ENCODE results near the gene IRX4. TPM values are rescaled to one million over a fixed set of nuclear protein-coding genes. Genes with fewer than 3 reads are reported as not detected.

Gene IRX4
- total and polyA plus RNA-seq, 12 donors, result 0.03 TPM; not detected in 11

GRCh38 chr5:1925111-1926070 is 42.7 kb upstream of the IRX4 start:
- Histone ChIP-seq H3K27ac (no peak overlapping the region), H3K4me1 (replicated peaks in 1 of 2) (no peaks in the 10 kb centered on the region), H3K27me3 (peaks cover 14% of the 10 kb centered on the region), H3K36me3 (replicated peaks in 1 of 2) (no peaks in the 10 kb centered on the region), H3K9me3 (replicated peaks in 1 of 3) (no peaks in the 10 kb centered on the region), H3K4me3 (no peak overlapping the region)
- DNase-seq, result no peak
- TF ChIP-seq CTCF (IDR thresholded peaks at IDR 0.05) (no peak), POLR2A (IDR thresholded peaks at IDR 0.05) (no peak)
- intact Hi-C loops (cut with DNase I), result no loop called here
- 53 to 75% (median 66%) methylated on average over 6 to 25 of the region's 25 CpGs for WGBS, 4 donors

GRCh38 chr5:1923766-1924165 is 41.0 kb upstream of the IRX4 start:
- Histone ChIP-seq H3K4me3 (no peak overlapping the region), H3K27me3 (peaks cover 12% of the 10 kb centered on the region), H3K36me3 (replicated peaks in 1 of 2) (no peaks in the 10 kb centered on the region), H3K4me1 (replicated peaks in 1 of 2) (no peaks in the 10 kb centered on the region), H3K27ac (no peak overlapping the region), H3K9me3 (replicated peaks in 1 of 3) (no peaks in the 10 kb centered on the region)
- no peak for DNase-seq
- intact Hi-C loops (cut with DNase I), result no loop called here
- 73 to 77% (median 74%) methylated on average over 14 to 16 of the region's 16 CpGs for WGBS, 4 donors
- TF ChIP-seq POLR2A (IDR thresholded peaks at IDR 0.05) (no peak), CTCF (IDR thresholded peaks at IDR 0.05) (no peak)

DNA sequence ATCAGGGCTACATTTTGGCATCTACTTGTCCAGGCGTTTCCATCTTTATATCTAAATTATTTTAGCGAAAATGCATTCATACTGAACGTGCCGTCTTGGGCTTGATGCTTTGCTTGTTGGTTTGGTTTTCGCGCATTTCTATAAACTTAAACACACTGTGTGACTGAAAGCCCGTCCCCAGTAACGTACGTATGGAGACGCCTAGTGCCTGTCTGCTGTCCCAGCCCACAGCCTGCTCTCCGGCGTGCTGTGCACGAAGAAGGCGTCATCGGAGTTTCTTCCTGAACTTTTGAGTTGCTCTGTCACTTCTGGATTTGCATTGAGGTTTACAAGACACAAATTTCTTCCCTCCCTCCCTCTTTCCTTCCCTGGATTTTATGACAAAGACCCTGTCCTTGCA is 40.6 kb upstream of the IRX4 start:
- intact Hi-C loops (cut with DNase I), result no loop called here
- Histone ChIP-seq H3K27me3 (peaks cover 11% of the 10 kb centered on the region), H3K27ac (no peak overlapping the region), H3K36me3 (replicated peaks in 1 of 2) (no peaks in the 10 kb centered on the region), H3K4me1 (replicated peaks in 1 of 2) (no peaks in the 10 kb centered on the region), H3K9me3 (replicated peaks in 1 of 3) (no peaks in the 10 kb centered on the region), H3K4me3 (no peak overlapping the region)
- no peak for DNase-seq
- TF ChIP-seq CTCF (IDR thresholded peaks at IDR 0.05) (no peak), POLR2A (IDR thresholded peaks at IDR 0.05) (no peak)
- 75 to 83% (median 81%) methylated on average over 15 of the region's 15 CpGs for WGBS, 4 donors

DNA sequence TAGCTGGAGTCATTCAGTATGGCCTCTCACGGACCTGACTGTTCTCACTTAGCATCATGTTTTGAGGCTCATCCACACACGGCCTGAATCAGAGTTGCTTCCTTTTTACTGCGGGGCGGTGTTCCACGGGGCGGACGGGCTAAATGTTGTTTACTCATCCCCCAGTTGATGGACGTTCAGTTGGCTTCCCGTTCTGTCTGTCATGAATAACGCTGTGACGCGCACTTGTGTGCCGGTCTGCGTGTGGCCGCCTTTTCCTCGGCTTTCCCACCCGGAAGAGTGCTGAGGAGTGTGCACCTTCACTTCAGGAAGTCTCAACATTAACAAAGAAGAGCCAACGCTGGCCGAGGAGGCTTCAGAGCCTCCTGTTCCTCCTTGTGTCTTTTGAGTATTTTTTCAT is 39.0 kb upstream of the IRX4 start:
- H3K36me3 ChIP-seq (replicated peaks in 1 of 2), result no peaks in the 10 kb centered on the region
- H3K27ac ChIP-seq, result no peak overlapping the region
- TF ChIP-seq CTCF (IDR thresholded peaks at IDR 0.05) (no peak), POLR2A (IDR thresholded peaks at IDR 0.05) (no peak)
- WGBS, 4 donors, result 75 to 86% (median 81%) methylated on average over 15 to 19 of the region's 19 CpGs
- DNase-seq, result no peak
- no peaks in the 10 kb centered on the region for H3K27me3 ChIP-seq
- H3K9me3 ChIP-seq (replicated peaks in 1 of 3), result no peaks in the 10 kb centered on the region
- no peaks in the 10 kb centered on the region for H3K4me1 ChIP-seq (replicated peaks in 1 of 2)
- intact Hi-C loops (cut with DNase I), result no loop called here
- H3K4me3 ChIP-seq, result no peak overlapping the region

Data from adrenal gland (tissue), 12 donors.